Measurements from ENCODE around the gene EDN3.
A peak's percentile ranks its signal among the peaks of the same experiment; 100 is the strongest.

Gene EDN3

DNA sequence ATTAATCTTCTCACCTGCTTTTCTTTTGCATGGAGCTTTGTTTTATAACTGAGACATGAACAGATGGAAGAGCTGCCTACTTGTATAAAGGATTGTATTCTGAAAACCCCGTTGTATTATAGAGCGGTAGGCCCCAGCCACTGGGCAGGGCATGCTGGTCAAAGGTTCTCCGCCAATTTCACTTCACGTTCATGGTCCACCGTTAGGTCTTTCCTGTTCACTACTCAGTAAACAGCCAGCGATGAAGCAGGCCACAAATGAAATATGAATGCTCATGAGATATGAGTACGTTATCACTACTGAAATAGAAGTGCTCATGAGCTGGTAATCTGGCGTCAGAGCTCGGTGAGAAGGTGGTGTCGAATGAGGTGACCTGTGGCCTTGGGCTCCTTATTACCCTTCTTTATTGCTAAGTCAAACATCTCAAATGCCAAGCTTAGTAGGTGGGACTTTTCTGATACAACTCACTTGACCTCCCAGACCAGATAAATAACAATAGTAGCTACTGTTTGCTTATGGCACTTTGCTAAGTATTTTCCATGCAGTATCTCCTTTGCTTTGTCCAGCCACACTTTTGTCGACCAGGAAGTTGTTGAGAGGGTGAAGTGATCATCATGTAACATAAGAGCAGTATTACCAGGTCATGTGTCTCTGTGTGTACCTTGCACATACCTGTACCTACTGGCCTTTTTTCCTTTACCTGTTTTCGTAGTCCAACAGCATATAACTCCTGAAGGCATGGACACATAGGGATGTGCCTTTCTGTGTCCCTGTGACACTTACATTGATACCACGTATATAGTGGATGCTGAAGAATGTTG lies 16.7 kb downstream of the EDN3 start:
- peaks cover 9% of the 10 kb centered on the region for H3K27me3 ChIP-seq (ENCODE audit: insufficient read depth, low read length)

GRCh38 chr20:59318201-59318790 lies 17.9 kb downstream of the EDN3 start:
- H4K91ac ChIP-seq (ENCODE audit: low read depth, low read length), result no peak overlapping the region
- H2BK5ac ChIP-seq (ENCODE audit: low read depth, low read length, poor library complexity), result no peak overlapping the region
- no peak overlapping the region for H3K4me2 ChIP-seq (ENCODE audit: low read length)
- H3K18ac ChIP-seq (ENCODE audit: low read length), result no peak overlapping the region
- H2AK5ac ChIP-seq (ENCODE audit: low read length), result no peak overlapping the region
- no peak overlapping the region for H4K12ac ChIP-seq (ENCODE audit: low read depth, low read length)
- H3K4me1 ChIP-seq (ENCODE audit: control insufficient read depth in 1 of 2, insufficient read depth in 2 of 2, low read length in 2 of 2), result peaks cover 3 to 6% of the 10 kb centered on the region in 2 experiments
- H3K36me3 ChIP-seq (ENCODE audit: control insufficient read depth in 1 of 2, insufficient read depth in 2 of 2, low read length in 2 of 2), result no peaks in the 10 kb centered on the region
- no peak overlapping the region for H3K4me3 ChIP-seq (ENCODE audit: low read depth, low read length)
- H3K79me2 ChIP-seq (ENCODE audit: control insufficient read depth, insufficient read depth, low read length, poor library complexity), result no peaks in the 10 kb centered on the region
- H3K79me1 ChIP-seq (ENCODE audit: low read length), result no peaks in the 10 kb centered on the region
- H3K4ac ChIP-seq (ENCODE audit: low read depth, low read length), result no peak overlapping the region
- whole genome bisulfite sequencing (ENCODE audit: extremely low coverage, insufficient coverage, insufficient read length), result no CpG with 5 or more reads among the region's 20 CpGs
- no peak overlapping the region for H3K14ac ChIP-seq (ENCODE audit: low read length)
- no peak overlapping the region for H3K27ac ChIP-seq (ENCODE audit: low read depth, low read length)
- H3K27me3 ChIP-seq (ENCODE audit: insufficient read depth, low read length), result peaks cover 6% of the 10 kb centered on the region
- H2BK12ac ChIP-seq (ENCODE audit: low read length), result no peak overlapping the region
- DNase-seq, result no peak
- H4K8ac ChIP-seq (ENCODE audit: low read depth, low read length), result no peak overlapping the region
- peaks cover 9% of the 10 kb centered on the region for H3K9me3 ChIP-seq (ENCODE audit: insufficient read depth, low read depth, low read length)
- H3K23ac ChIP-seq (ENCODE audit: low read length), result no peak overlapping the region
- H3K9ac ChIP-seq (ENCODE audit: low read length), result no peak overlapping the region
- H2AFZ ChIP-seq (ENCODE audit: insufficient read depth, low read length, poor library complexity), result no peak overlapping the region
- no peak overlapping the region for H2BK120ac ChIP-seq (ENCODE audit: insufficient read depth, low read length, poor library complexity)

More for the DNA sequence above, 16.7 kb downstream of the EDN3 start:
- Histone ChIP-seq H3K4me1 (ENCODE audit: control insufficient read depth in 1 of 2, insufficient read depth in 2 of 2, low read length in 2 of 2) (peaks cover 3 to 6% of the 10 kb centered on the region in 2 experiments), H3K79me1 (ENCODE audit: low read length) (no peaks in the 10 kb centered on the region), H3K9ac (ENCODE audit: low read length) (no peak overlapping the region), H3K18ac (ENCODE audit: low read length) (no peak overlapping the region), H3K9me3 (ENCODE audit: insufficient read depth, low read depth, low read length) (peaks cover 9% of the 10 kb centered on the region), H3K36me3 (ENCODE audit: control insufficient read depth in 1 of 2, insufficient read depth in 2 of 2, low read length in 2 of 2) (no peaks in the 10 kb centered on the region), H4K91ac (ENCODE audit: low read depth, low read length) (no peak overlapping the region), H3K4me3 (ENCODE audit: low read depth, low read length) (no peak overlapping the region), H3K4ac (ENCODE audit: low read depth, low read length) (no peak overlapping the region), H3K79me2 (ENCODE audit: control insufficient read depth, insufficient read depth, low read length, poor library complexity) (no peaks in the 10 kb centered on the region), H3K23ac (ENCODE audit: low read length) (no peak overlapping the region), H2AFZ (ENCODE audit: insufficient read depth, low read length, poor library complexity) (no peak overlapping the region), H2BK5ac (ENCODE audit: low read depth, low read length, poor library complexity) (no peak overlapping the region), H2BK12ac (ENCODE audit: low read length) (no peak overlapping the region), H3K4me2 (ENCODE audit: low read length) (no peak overlapping the region), H4K8ac (ENCODE audit: low read depth, low read length) (no peak overlapping the region), H2AK5ac (ENCODE audit: low read length) (no peak overlapping the region), H3K27ac (ENCODE audit: low read depth, low read length) (no peak overlapping the region), H3K14ac (ENCODE audit: low read length) (no peak overlapping the region), H2BK120ac (ENCODE audit: insufficient read depth, low read length, poor library complexity) (no peak overlapping the region), H4K12ac (ENCODE audit: low read depth, low read length) (no peak overlapping the region)
- no peak for DNase-seq
- no CpG with 5 or more reads among the region's 13 CpGs for WGBS (ENCODE audit: extremely low coverage, insufficient coverage, insufficient read length)

DNA sequence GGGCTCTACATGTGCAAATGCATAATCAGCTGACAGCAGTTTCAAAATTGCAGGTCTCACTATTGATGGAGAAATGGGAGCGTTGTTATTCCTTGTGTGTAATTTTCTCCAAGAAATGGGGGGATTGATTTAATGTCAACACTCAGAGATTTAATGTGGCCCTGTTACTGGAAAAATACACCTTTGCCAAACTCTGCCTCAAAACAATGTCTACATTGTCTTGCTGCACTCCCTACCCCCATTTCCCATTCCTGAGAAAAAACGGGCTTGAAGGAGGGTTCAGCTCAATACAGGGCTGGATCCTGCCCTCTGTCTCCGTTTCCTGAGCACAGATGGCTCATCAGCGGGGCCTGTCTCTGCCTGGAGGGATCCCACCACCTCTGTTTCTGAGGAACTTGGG lies 18.4 kb downstream of the EDN3 start:
- no peak overlapping the region for H3K18ac ChIP-seq (ENCODE audit: low read length)
- H3K9me3 ChIP-seq (ENCODE audit: insufficient read depth, low read depth, low read length), result peaks cover 9% of the 10 kb centered on the region
- H3K27me3 ChIP-seq (ENCODE audit: insufficient read depth, low read length), result peaks cover 5% of the 10 kb centered on the region
- H3K14ac ChIP-seq (ENCODE audit: low read length), result no peak overlapping the region
- no peak overlapping the region for H3K23ac ChIP-seq (ENCODE audit: low read length)
- no peak overlapping the region for H3K27ac ChIP-seq (ENCODE audit: low read depth, low read length)
- H3K36me3 ChIP-seq (ENCODE audit: control insufficient read depth in 1 of 2, insufficient read depth in 2 of 2, low read length in 2 of 2), result no peaks in the 10 kb centered on the region
- no peak overlapping the region for H4K12ac ChIP-seq (ENCODE audit: low read depth, low read length)
- H3K9ac ChIP-seq (ENCODE audit: low read length), result no peak overlapping the region
- peaks cover 3 to 6% of the 10 kb centered on the region in 2 experiments for H3K4me1 ChIP-seq (ENCODE audit: control insufficient read depth in 1 of 2, insufficient read depth in 2 of 2, low read length in 2 of 2)
- no peaks in the 10 kb centered on the region for H3K79me2 ChIP-seq (ENCODE audit: control insufficient read depth, insufficient read depth, low read length, poor library complexity)
- no peak for DNase-seq
- no peak overlapping the region for H2BK12ac ChIP-seq (ENCODE audit: low read length)
- H2BK5ac ChIP-seq (ENCODE audit: low read depth, low read length, poor library complexity), result no peak overlapping the region
- no peak overlapping the region for H4K91ac ChIP-seq (ENCODE audit: low read depth, low read length)
- no peak overlapping the region for H3K4me3 ChIP-seq (ENCODE audit: low read depth, low read length)
- H4K8ac ChIP-seq (ENCODE audit: low read depth, low read length), result no peak overlapping the region
- H3K79me1 ChIP-seq (ENCODE audit: low read length), result no peaks in the 10 kb centered on the region
- no peak overlapping the region for H2AK5ac ChIP-seq (ENCODE audit: low read length)
- peak overlapping the region; percentile 3 for H3K4me2 ChIP-seq (ENCODE audit: low read length)
- no CpG with 5 or more reads among the region's 4 CpGs for WGBS (ENCODE audit: extremely low coverage, insufficient coverage, insufficient read length)
- H2BK120ac ChIP-seq (ENCODE audit: insufficient read depth, low read length, poor library complexity), result no peak overlapping the region
- H3K4ac ChIP-seq (ENCODE audit: low read depth, low read length), result no peak overlapping the region
- no peak overlapping the region for H2AFZ ChIP-seq (ENCODE audit: insufficient read depth, low read length, poor library complexity)

DNA sequence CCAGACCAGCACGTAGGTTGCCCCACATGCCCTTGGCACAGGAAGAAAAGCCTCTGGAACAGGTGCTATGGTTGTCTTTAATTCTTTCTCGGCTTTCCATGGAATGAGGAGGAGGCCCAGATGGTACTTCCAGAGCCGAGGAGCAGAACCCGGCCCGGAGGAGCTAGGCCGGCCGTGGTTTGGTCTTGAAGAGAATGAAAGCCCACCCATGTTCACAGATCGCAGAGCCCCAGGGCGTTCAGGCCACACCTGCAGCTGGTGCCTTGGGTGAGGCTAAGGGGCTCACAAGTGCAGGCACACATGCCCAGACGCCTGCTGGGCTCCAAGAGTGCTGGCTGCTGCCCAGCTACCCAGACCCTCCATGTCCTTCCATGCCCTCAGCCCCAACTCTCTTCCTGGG lies 20.0 kb downstream of the EDN3 start:
- H2BK5ac ChIP-seq (ENCODE audit: low read depth, low read length, poor library complexity), result no peak overlapping the region
- H4K8ac ChIP-seq (ENCODE audit: low read depth, low read length), result no peak overlapping the region
- H3K9me3 ChIP-seq (ENCODE audit: insufficient read depth, low read depth, low read length), result peaks cover 4% of the 10 kb centered on the region
- no peak overlapping the region for H4K91ac ChIP-seq (ENCODE audit: low read depth, low read length)
- H3K27ac ChIP-seq (ENCODE audit: low read depth, low read length), result no peak overlapping the region
- no peaks in the 10 kb centered on the region for H3K79me2 ChIP-seq (ENCODE audit: control insufficient read depth, insufficient read depth, low read length, poor library complexity)
- H3K23ac ChIP-seq (ENCODE audit: low read length), result no peak overlapping the region
- H2AK5ac ChIP-seq (ENCODE audit: low read length), result no peak overlapping the region
- no peak overlapping the region for H3K4me2 ChIP-seq (ENCODE audit: low read length)
- no peak overlapping the region for H3K14ac ChIP-seq (ENCODE audit: low read length)
- H4K12ac ChIP-seq (ENCODE audit: low read depth, low read length), result no peak overlapping the region
- no peaks in the 10 kb centered on the region for H3K27me3 ChIP-seq (ENCODE audit: insufficient read depth, low read length)
- H2BK12ac ChIP-seq (ENCODE audit: low read length), result no peak overlapping the region
- no peak overlapping the region for H3K9ac ChIP-seq (ENCODE audit: low read length)
- no peak for DNase-seq
- no peaks in the 10 kb centered on the region for H3K36me3 ChIP-seq (ENCODE audit: control insufficient read depth in 1 of 2, insufficient read depth in 2 of 2, low read length in 2 of 2)
- H3K4me3 ChIP-seq (ENCODE audit: low read depth, low read length), result no peak overlapping the region
- no peak overlapping the region for H3K4ac ChIP-seq (ENCODE audit: low read depth, low read length)
- no peak overlapping the region for H3K18ac ChIP-seq (ENCODE audit: low read length)
- no peaks in the 10 kb centered on the region for H3K79me1 ChIP-seq (ENCODE audit: low read length)
- WGBS (ENCODE audit: extremely low coverage, insufficient coverage, insufficient read length), result no CpG with 5 or more reads among the region's 10 CpGs
- peaks cover 3 to 6% of the 10 kb centered on the region in 2 experiments for H3K4me1 ChIP-seq (ENCODE audit: control insufficient read depth in 1 of 2, insufficient read depth in 2 of 2, low read length in 2 of 2)
- no peak overlapping the region for H2BK120ac ChIP-seq (ENCODE audit: insufficient read depth, low read length, poor library complexity)
- no peak overlapping the region for H2AFZ ChIP-seq (ENCODE audit: insufficient read depth, low read length, poor library complexity)
